Naive thymus-derived CD8-positive, alpha-beta T cell (primary cell): ENCODE data around the gene STOML2. TPM values are rescaled to one million over a fixed set of nuclear protein-coding genes. Genes with fewer than 3 reads are reported as not detected.

Source experiments
- ATAC-seq, 2 donors: fragments of 150-1000 bp; cut with Tn5 transposase in 1 of 2; sonication (Bioruptor Pico), chemical (Tn5 transposase) in 1 of 2; 1 replicate in 1 of 2; 2 replicates in 1 of 2; pipeline ENCODE4 v1.10.0; 2021; ENCODE audit warnings: mild to moderate bottlenecking in 2 of 2, moderate library complexity in 2 of 2
- POLR2A ChIA-PET: fragments of 350-600 bp; sonication (Branson Sonifier 250); formaldehyde crosslinking; loops from one replicate; lab custom pipeline; 2021; ENCODE audit warnings: antibody characterized with exemption; lab: Charles Lee
- DNase-seq, 10 donors: peaks; one replicate each; pipeline versions ENCODE4 v3.0.0 to v3.0.0-alpha.2; 2020 to 2022
- H3K27ac Mint-ChIP-seq, 10 donors: one replicate each; pipeline ENCODE4 v1.8.0; 2020 to 2022; ENCODE audit warnings: mild to moderate bottlenecking in 10 of 10, mixed read lengths in 10 of 10, moderate library complexity in 4 of 10, inconsistent platforms in 1 of 10
- H3K27me3 Mint-ChIP-seq, 5 donors: one replicate each; pipeline ENCODE4 v1.8.0; 2021 to 2022; ENCODE audit warnings: mixed read lengths in 5 of 5
- H3K36me3 Mint-ChIP-seq, 3 donors: one replicate each; pipeline ENCODE4 v1.8.0; 2020 to 2022; ENCODE audit warnings: mixed read lengths in 3 of 3, mild to moderate bottlenecking in 2 of 3, inconsistent platforms in 1 of 3
- H3K4me1 Mint-ChIP-seq, 4 donors: one replicate each; pipeline ENCODE4 v1.8.0; 2021 to 2022; ENCODE audit warnings: mixed read lengths in 4 of 4
- H3K4me3 Mint-ChIP-seq, 10 donors: one replicate each; pipeline ENCODE4 v1.8.0; 2020 to 2022; ENCODE audit warnings: mild to moderate bottlenecking in 10 of 10, mixed read lengths in 10 of 10, moderate library complexity in 6 of 10, inconsistent platforms in 1 of 10
- H3K9me3 Mint-ChIP-seq, 9 donors: one replicate each; pipeline ENCODE4 v1.8.0; 2020 to 2022; ENCODE audit warnings: mixed read lengths in 9 of 9, mild to moderate bottlenecking in 3 of 9, inconsistent platforms in 1 of 9, moderate library complexity in 1 of 9
- polyA plus RNA-seq, 3 donors: library from polyadenylated mRNA; unstranded; fragments of 300-500 nt; fragmentation: Illumina TruSeq; gene quantifications; one replicate each; pipeline ENCODE4 v1.2.3, GENCODE V29; 2021
- total RNA-seq, 8 experiments: library from RNA in 2 of 8; stranded (reverse) in 2 of 8; gene quantifications; one replicate each; pipeline ENCODE4 v1.2.3 and lab custom pipeline; 2021 to 2026

The STOML2 gene
- total and polyA plus RNA-seq, 5 experiments from 2014 or later = 47.3 to 93.9 (median 86.7) TPM

DNA sequence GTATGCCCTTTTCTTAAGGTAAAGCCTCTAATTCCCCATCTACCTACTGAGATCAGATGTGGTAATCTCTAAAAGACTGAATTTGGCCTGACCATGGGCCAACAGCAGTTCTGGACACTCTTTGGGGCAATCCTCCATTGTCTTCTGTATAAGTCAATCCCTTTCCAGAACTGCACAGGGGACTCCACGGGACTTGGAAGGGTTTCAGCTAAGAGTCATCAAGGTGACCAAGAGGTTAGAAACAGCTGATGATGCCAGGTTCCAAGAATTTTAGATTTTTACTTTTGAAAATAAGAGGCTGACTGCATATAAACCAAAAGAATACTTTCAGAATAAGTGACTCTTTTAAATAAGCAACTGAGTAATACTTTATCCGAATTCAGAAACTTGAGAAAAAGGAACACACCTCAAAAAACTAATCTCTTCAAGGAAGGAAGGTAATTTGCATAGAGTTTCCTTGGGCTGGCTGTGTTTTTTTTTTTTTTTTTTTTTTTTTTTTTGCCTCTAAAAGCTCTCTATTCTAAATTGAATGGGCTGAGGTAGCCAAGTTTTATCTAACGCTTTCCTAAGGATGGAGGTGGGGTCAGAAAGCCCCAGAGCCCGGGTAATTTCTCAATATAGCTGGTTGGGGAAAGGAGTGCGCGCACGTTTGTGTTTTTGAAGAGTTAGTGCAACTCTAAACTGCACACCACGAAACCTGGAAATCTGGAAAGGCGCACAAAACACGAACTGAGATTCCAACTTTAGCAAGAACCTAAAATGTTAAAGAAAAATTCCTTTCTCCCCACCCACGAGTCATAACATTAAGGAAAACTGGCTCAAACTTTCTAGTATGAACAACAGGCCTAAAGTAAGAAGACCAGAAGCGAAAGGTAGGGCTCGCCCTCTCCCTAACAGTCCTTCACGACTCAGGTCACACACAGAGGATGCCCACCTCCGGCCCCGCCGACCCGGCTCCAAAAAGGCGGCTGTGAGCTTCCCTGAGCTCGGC lies 31.8 kb downstream of the STOML2 start:
- POLR2A ChIA-PET = interaction anchor here (0.6 to 2.6 kb wide), 22 partner anchors 9 to 1254 kb away, joined by 3 to 39 read pairs (median 5); partner anchors contain the start of genes ATOSB, FANCG, PIGO and STOML2
- Mint-ChIP-seq H3K27me3 (no peaks in the 10 kb centered on the region), H3K36me3 (peaks cover 0 to 38% (median 9%) of the 10 kb centered on the region in 3 donors), H3K27ac (peak overlapping the region; percentile 87 to 98 (median 93)), H3K4me1 (peaks cover 30 to 59% (median 58%) of the 10 kb centered on the region in 4 donors), H3K9me3 (no peaks in the 10 kb centered on the region), H3K4me3 (peak overlapping the region; percentile 78 to 94 (median 90))
- DNase-seq = peak in 1 of 10 donors; percentile 21
- no peak for ATAC-seq

- no peaks in the 10 kb centered on the region for H3K27me3 Mint-ChIP-seq
- peaks cover 30 to 63% (median 58%) of the 10 kb centered on the region in 4 donors for H3K4me1 Mint-ChIP-seq
- peaks cover 0 to 54% (median 17%) of the 10 kb centered on the region in 3 donors for H3K36me3 Mint-ChIP-seq
- H3K4me3 Mint-ChIP-seq = peak overlapping the region in 9 of 10 donors; percentile 35 to 89 (median 48)
- POLR2A ChIA-PET = interaction anchor here (0.5 kb wide), 1 partner anchor 1097 kb away, joined by 5 read pairs; no protein-coding TSS in a partner anchor
- H3K9me3 Mint-ChIP-seq = no peaks in the 10 kb centered on the region
- peak overlapping the region in 6 of 10 donors; percentile 3 to 93 (median 24) for H3K27ac Mint-ChIP-seq
- ATAC-seq = no peak
- DNase-seq = no peak
Measured at GRCh38 chr9:35069020-35069419, 33.9 kb downstream of the STOML2 start.

GRCh38 chr9:35067056-35067455 lies 35.9 kb downstream of the STOML2 start:
- Mint-ChIP-seq H3K4me1 (peaks cover 28 to 55% (median 51%) of the 10 kb centered on the region in 4 donors), H3K27ac (peak overlapping the region in 2 of 10 donors; percentile 20 to 66), H3K36me3 (peaks cover 0 to 71% (median 31%) of the 10 kb centered on the region in 3 donors), H3K27me3 (no peaks in the 10 kb centered on the region), H3K9me3 (no peaks in the 10 kb centered on the region), H3K4me3 (peak overlapping the region in 2 of 10 donors; percentile 26 to 39)
- ATAC-seq (no peak), DNase-seq (no peak)
- POLR2A ChIA-PET = interaction anchor here (0.6 to 0.9 kb wide), 2 partner anchors 11 to 665 kb away, joined by 3 to 4 read pairs; partner anchors contain the start of gene CREB3

GRCh38 chr9:35060548-35061207 lies 42.3 kb downstream of the STOML2 start:
- ATAC-seq = no peak

GRCh38 chr9:35059438-35059837 lies 43.5 kb downstream of the STOML2 start:
- DNase-seq = no peak
- Mint-ChIP-seq H3K36me3 (peaks cover 4 to 96% (median 50%) of the 10 kb centered on the region in 3 donors), H3K27ac (peak overlapping the region in 2 of 10 donors; percentile 31 to 74), H3K4me1 (peaks cover 0 to 6% (median 3%) of the 10 kb centered on the region in 4 donors), H3K27me3 (no peaks in the 10 kb centered on the region), H3K9me3 (no peaks in the 10 kb centered on the region), H3K4me3 (no peak overlapping the region)
- POLR2A ChIA-PET = interaction anchor here (1.3 to 1.4 kb wide), 2 partner anchors 12 to 21 kb away, joined by 3 read pairs; no protein-coding TSS in a partner anchor
- no peak for ATAC-seq

More at GRCh38 chr9:35060548-35061207, 42.3 kb downstream of the STOML2 start:
- no peak for DNase-seq
- H3K9me3 Mint-ChIP-seq = no peaks in the 10 kb centered on the region
- no peak overlapping the region for H3K4me3 Mint-ChIP-seq
- peaks cover 0 to 6% (median 3%) of the 10 kb centered on the region in 4 donors for H3K4me1 Mint-ChIP-seq
- no peaks in the 10 kb centered on the region for H3K27me3 Mint-ChIP-seq
- peak overlapping the region in 1 of 10 donors; percentile 75 for H3K27ac Mint-ChIP-seq
- POLR2A ChIA-PET = no interaction called here
- peaks cover 4 to 94% (median 51%) of the 10 kb centered on the region in 3 donors for H3K36me3 Mint-ChIP-seq

GRCh38 chr9:35057271-35057620 lies 45.7 kb downstream of the STOML2 start:
- peaks cover 4 to 98% (median 38%) of the 10 kb centered on the region in 3 donors for H3K36me3 Mint-ChIP-seq
- H3K4me3 Mint-ChIP-seq = no peak overlapping the region
- peak overlapping the region in 5 of 10 donors; percentile 14 to 68 (median 32) for H3K27ac Mint-ChIP-seq
- DNase-seq (no peak), ATAC-seq (no peak)
- H3K4me1 Mint-ChIP-seq = peaks cover 0 to 6% (median 4%) of the 10 kb centered on the region in 4 donors
- H3K27me3 Mint-ChIP-seq = no peaks in the 10 kb centered on the region
- H3K9me3 Mint-ChIP-seq = no peaks in the 10 kb centered on the region
- POLR2A ChIA-PET = interaction anchor here (1.1 kb wide), 1 partner anchor 14 kb away, joined by 4 read pairs; no protein-coding TSS in a partner anchor

DNA sequence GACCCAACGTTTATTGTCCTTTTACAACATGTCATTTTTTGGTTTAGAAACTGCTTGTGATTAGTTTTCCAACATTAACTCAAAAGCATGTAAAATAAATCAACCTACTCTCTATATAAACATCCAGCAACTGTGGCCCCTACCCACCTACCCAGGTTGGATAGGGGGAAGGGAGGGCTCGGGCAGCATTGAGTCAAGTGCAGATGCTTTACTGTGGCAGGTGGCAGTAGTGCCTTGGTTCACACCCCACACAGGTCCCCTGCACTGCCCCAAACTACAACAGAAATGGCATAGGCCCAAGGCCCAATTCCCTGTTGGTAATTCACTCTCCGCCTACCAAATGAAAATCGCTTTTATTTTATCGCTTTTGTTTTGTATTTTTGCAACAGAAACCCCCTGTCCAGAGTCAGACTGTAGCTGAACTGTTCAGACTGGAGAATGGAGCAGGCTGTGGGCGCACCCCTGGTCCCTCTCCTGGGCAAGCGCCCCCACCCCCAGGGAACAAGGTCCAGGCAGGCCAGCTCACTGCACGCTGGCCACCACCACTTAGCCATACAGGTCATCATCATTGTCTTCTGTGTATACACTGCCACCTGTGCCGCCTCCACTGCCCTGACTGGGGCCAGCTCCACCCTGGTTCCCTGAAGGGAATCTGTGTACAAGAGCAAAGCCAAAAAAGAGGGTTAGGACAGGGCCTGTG lies 46.2 kb downstream of the STOML2 start:
- POLR2A ChIA-PET = interaction anchor here (0.6 to 1.1 kb wide), 2 partner anchors 15 to 174 kb away, joined by 4 to 9 read pairs; no protein-coding TSS in a partner anchor
- H3K27ac Mint-ChIP-seq = peak overlapping the region in 3 of 10 donors; percentile 28 to 62 (median 33)

GRCh38 chr9:35054871-35055644 lies 47.9 kb downstream of the STOML2 start:
- ATAC-seq (no peak), DNase-seq (no peak)
- Mint-ChIP-seq H3K27ac (peak overlapping the region in 1 of 10 donors; percentile 26), H3K9me3 (no peaks in the 10 kb centered on the region), H3K4me3 (no peak overlapping the region), H3K36me3 (peaks cover 0 to 87% (median 27%) of the 10 kb centered on the region in 3 donors), H3K4me1 (peaks cover 4 to 12% (median 7%) of the 10 kb centered on the region in 4 donors), H3K27me3 (no peaks in the 10 kb centered on the region)
- POLR2A ChIA-PET = no interaction called here

More for the DNA sequence above, 46.2 kb downstream of the STOML2 start:
- ATAC-seq (peak in 1 of 2 donors; percentile 17), DNase-seq (no peak)
- Mint-ChIP-seq H3K27me3 (no peaks in the 10 kb centered on the region), H3K4me3 (no peak overlapping the region), H3K4me1 (peaks cover 0 to 6% (median 4%) of the 10 kb centered on the region in 4 donors), H3K9me3 (no peaks in the 10 kb centered on the region), H3K36me3 (peaks cover 4 to 98% (median 35%) of the 10 kb centered on the region in 3 donors)

GRCh38 chr9:35054185-35054835 lies 48.6 kb downstream of the STOML2 start:
- POLR2A ChIA-PET = interaction anchor here (0.6 kb wide), 1 partner anchor 1139 kb away, joined by 6 read pairs; no protein-coding TSS in a partner anchor
- no peak for ATAC-seq
- Mint-ChIP-seq H3K4me1 (peaks cover 4 to 12% (median 7%) of the 10 kb centered on the region in 4 donors), H3K9me3 (no peaks in the 10 kb centered on the region), H3K4me3 (no peak overlapping the region), H3K36me3 (peaks cover 0 to 83% (median 21%) of the 10 kb centered on the region in 3 donors), H3K27me3 (no peaks in the 10 kb centered on the region), H3K27ac (peak overlapping the region in 3 of 10 donors; percentile 24 to 80 (median 26))
- no peak for DNase-seq
